HG03342 (cell line): ENCODE results near the gene KRTAP5-9.
"Not testable (repeated sequence)": the region's sequence is repeated elsewhere in the genome, so short reads cannot be mapped to it uniquely, and the experiment has no call there.

ENCODE experiments used
- ATAC-seq: cut with Tn5 transposase; IDR thresholded peaks from one replicate; pipeline ENCODE4 v1.9.1; 2021; ENCODE audit warnings: mild to moderate bottlenecking, moderate library complexity; ENCODE audit not compliant: unreplicated experiment

The KRTAP5-9 gene

GRCh38 chr11:71557257-71557656, 9.0 kb downstream of the KRTAP5-9 start:
- no peak for ATAC-seq

GRCh38 chr11:71558996-71559395, 10.8 kb downstream of the KRTAP5-9 start:
- no peak for ATAC-seq

- ATAC-seq: no peak
These were observed 13.9 kb downstream of the KRTAP5-9 start for GRCh38 chr11:71562120-71562519.

- no peak for ATAC-seq
These were observed 15.2 kb downstream of the KRTAP5-9 start for GRCh38 chr11:71563406-71563805.

- ATAC-seq: no peak
These were observed 16.2 kb downstream of the KRTAP5-9 start for GRCh38 chr11:71564430-71564829.

- no peak for ATAC-seq
These were observed 17.0 kb downstream of the KRTAP5-9 start, which contains the start of gene KRTAP5-10 for GRCh38 chr11:71565263-71565662. Gene KRTAP5-10 (plus strand): TSS chr11:71565563. CDS start chr11:71565588, 25 bp downstream.

- no peak for ATAC-seq
These were observed 17.9 kb downstream of the KRTAP5-9 start for GRCh38 chr11:71566081-71566620.

GRCh38 chr11:71566626-71567599, 18.7 kb downstream of the KRTAP5-9 start:
- ATAC-seq: not testable (repeated sequence)

- not testable (repeated sequence) for ATAC-seq
These were observed 19.4 kb downstream of the KRTAP5-9 start for GRCh38 chr11:71567633-71568032.

GRCh38 chr11:71568704-71569349, 20.6 kb downstream of the KRTAP5-9 start:
- no peak for ATAC-seq

- ATAC-seq: not testable (repeated sequence)
These were observed 23.1 kb downstream of the KRTAP5-9 start for GRCh38 chr11:71571101-71571850.

- no peak for ATAC-seq
These were observed 24.6 kb downstream of the KRTAP5-9 start for GRCh38 chr11:71572811-71573210.

GRCh38 chr11:71574418-71574817, 26.2 kb downstream of the KRTAP5-9 start:
- no peak for ATAC-seq

GRCh38 chr11:71575723-71576424, 27.7 kb downstream of the KRTAP5-9 start:
- no peak for ATAC-seq

GRCh38 chr11:71576688-71577465, 28.7 kb downstream of the KRTAP5-9 start:
- ATAC-seq: not testable (repeated sequence)

- no peak for ATAC-seq
These were observed 29.3 kb downstream of the KRTAP5-9 start for GRCh38 chr11:71577469-71578004.

GRCh38 chr11:71579513-71579912, 31.3 kb downstream of the KRTAP5-9 start:
- not testable (repeated sequence) for ATAC-seq

- ATAC-seq: no peak
These were observed 32.1 kb downstream of the KRTAP5-9 start for GRCh38 chr11:71580057-71581003.
